Neural progenitor cell (in vitro differentiated cells): ENCODE measurements around the gene GPA33. TPM values are rescaled to one million over a fixed set of nuclear protein-coding genes. Genes with fewer than 3 reads are reported as not detected.

Source experiments
- DNase-seq: peaks from one replicate; pipeline ENCODE4 v3.0.0-alpha.2; 2016; ENCODE audit warnings: low spot score
- H2AFZ ChIP-seq: fragments of 200-600 bp; sonication (generic); replicated peaks from 2 replicates; pipeline ENCODE4 v1.6.1; 2016; ENCODE audit warnings: antibody characterized with exemption
- H3F3A ChIP-seq: fragments of 200-600 bp; sonication (generic); 2 replicates; pipeline ENCODE4 v1.6.1; 2016; ENCODE audit warnings: antibody characterized with exemption, low read depth
- H3K27ac ChIP-seq: fragments of 200-600 bp; sonication (generic); 2 replicates; pipeline ENCODE4 v1.5.1; 2016; ENCODE audit warnings: mild to moderate bottlenecking
- H3K27me3 ChIP-seq: fragments of 200-600 bp; sonication (generic); 2 replicates; pipeline ENCODE4 v1.6.1; 2016; ENCODE audit warnings: mild to moderate bottlenecking, moderate library complexity
- H3K36me3 ChIP-seq: fragments of 200-600 bp; sonication (generic); 2 replicates; pipeline ENCODE4 v1.5.1; 2016
- H3K4me1 ChIP-seq: fragments of 200-600 bp; sonication (generic); 2 replicates; pipeline ENCODE4 v1.6.1; 2016; ENCODE audit warnings: mixed run types
- H3K4me2 ChIP-seq: fragments of 200-600 bp; sonication (generic); 2 replicates; pipeline ENCODE4 v1.6.1; 2016
- H3K4me3 ChIP-seq: fragments of 200-600 bp; sonication (generic); 2 replicates; pipeline ENCODE4 v1.5.1; 2016
- H3K79me2 ChIP-seq: fragments of 200-600 bp; sonication (generic); 2 replicates; pipeline ENCODE4 v1.6.1; 2016; ENCODE audit warnings: low read depth
- H3K9ac ChIP-seq: fragments of 200-600 bp; sonication (generic); 2 replicates; pipeline ENCODE4 v1.6.1; 2016
- H3K9me3 ChIP-seq: fragments of 200-600 bp; sonication (generic); 2 replicates; pipeline ENCODE4 v1.5.1; 2016; ENCODE audit warnings: low read depth
- H4K20me1 ChIP-seq: fragments of 200-600 bp; sonication (generic); 2 replicates; pipeline ENCODE4 v1.6.1; 2016; ENCODE audit warnings: low read depth
- H3K27ac Mint-ChIP-seq: 3 replicates; pipeline ENCODE4 v1.8.0; 2021; ENCODE audit warnings: mixed read lengths
- H3K27me3 Mint-ChIP-seq: 2 replicates; pipeline ENCODE4 v1.8.0; 2022; ENCODE audit warnings: low read depth, mild to moderate bottlenecking, inconsistent platforms, moderate library complexity, mixed read lengths; ENCODE audit not compliant: insufficient read depth
- H3K36me3 Mint-ChIP-seq: 3 replicates; pipeline ENCODE4 v1.8.0; 2021; ENCODE audit warnings: mixed read lengths
- H3K4me1 Mint-ChIP-seq: 3 replicates; pipeline ENCODE4 v1.8.0; 2021; ENCODE audit warnings: mixed read lengths
- H3K4me3 Mint-ChIP-seq: 3 replicates; pipeline ENCODE4 v1.8.0; 2021; ENCODE audit warnings: mild to moderate bottlenecking, moderate library complexity, mixed read lengths
- H3K9me3 Mint-ChIP-seq: 3 replicates; pipeline ENCODE4 v1.8.0; 2020; ENCODE audit warnings: mixed read lengths
- CTCF ChIP-seq: fragments of 200-600 bp; sonication (generic); IDR thresholded peaks from 2 replicates; pipeline ENCODE4 v1.5.1; 2017; ENCODE audit warnings: antibody characterized with exemption, mild to moderate bottlenecking
- EZH2 ChIP-seq: fragments of 200-600 bp; sonication (generic); IDR thresholded peaks from 2 replicates; pipeline ENCODE4 v1.6.1; 2017; ENCODE audit warnings: antibody characterized with exemption, mild to moderate bottlenecking, moderate library complexity
- EZH2phosphoT487 ChIP-seq: fragments of 200-600 bp; sonication (generic); IDR thresholded peaks from 2 replicates; pipeline ENCODE4 v1.6.1; 2017; ENCODE audit warnings: antibody characterized with exemption
- total RNA-seq: library from RNA; depleted of rRNA; stranded (reverse); fragments of >200 nt; gene quantifications from 2 replicates; pipeline ENCODE4 v1.2.3, GENCODE V29; 2015; ENCODE audit warnings: low replicate concordance

The GPA33 gene
- total RNA-seq, 1 donor from 2014 or later, result 0.52 TPM

- Mint-ChIP-seq H3K4me3 (no peak overlapping the region), H3K9me3 (peaks cover 5% of the 10 kb centered on the region), H3K36me3 (peaks cover 4% of the 10 kb centered on the region), H3K4me1 (peaks cover 6% of the 10 kb centered on the region), H3K27me3 (peaks cover 2% of the 10 kb centered on the region), H3K27ac (no peak overlapping the region)
- Histone ChIP-seq H3K4me1 (peaks cover 15% of the 10 kb centered on the region), H3K27me3 (peaks cover 7% of the 10 kb centered on the region), H2AFZ (no peak overlapping the region), H3K9me3 (no peaks in the 10 kb centered on the region), H4K20me1 (no peaks in the 10 kb centered on the region), H3K9ac (no peak overlapping the region), H3K4me2 (no peak overlapping the region), H3K27ac (no peak overlapping the region), H3F3A (peaks cover 6% of the 10 kb centered on the region), H3K36me3 (no peaks in the 10 kb centered on the region), H3K79me2 (no peaks in the 10 kb centered on the region), H3K4me3 (no peak overlapping the region)
- TF ChIP-seq CTCF, result no peak
- no peak for TF ChIP-seq EZH2
- no peak for TF ChIP-seq EZH2phosphoT487
- DNase-seq, result no peak
Measured at GRCh38 chr1:167126811-167127210, 36.6 kb upstream of the GPA33 start.

- H3K27ac Mint-ChIP-seq, result no peak overlapping the region
- peaks cover 5% of the 10 kb centered on the region for H3K9me3 Mint-ChIP-seq
- no peak overlapping the region for H2AFZ ChIP-seq
- DNase-seq, result no peak
- H3K79me2 ChIP-seq, result no peaks in the 10 kb centered on the region
- H3F3A ChIP-seq, result peaks cover 11% of the 10 kb centered on the region
- H3K27me3 ChIP-seq, result peaks cover 12% of the 10 kb centered on the region
- no peak overlapping the region for H3K9ac ChIP-seq
- no peak overlapping the region for H3K4me3 ChIP-seq
- H3K36me3 Mint-ChIP-seq, result peaks cover 4% of the 10 kb centered on the region
- H3K27me3 Mint-ChIP-seq, result peaks cover 2% of the 10 kb centered on the region
- no peak overlapping the region for H3K27ac ChIP-seq
- no peaks in the 10 kb centered on the region for H3K36me3 ChIP-seq
- no peaks in the 10 kb centered on the region for H4K20me1 ChIP-seq
- peaks cover 18% of the 10 kb centered on the region for H3K4me1 ChIP-seq
- TF ChIP-seq EZH2phosphoT487 (no peak), CTCF (no peak), EZH2 (no peak)
- peaks cover 3% of the 10 kb centered on the region for H3K4me1 Mint-ChIP-seq
- H3K9me3 ChIP-seq, result no peaks in the 10 kb centered on the region
- no peak overlapping the region for H3K4me3 Mint-ChIP-seq
- H3K4me2 ChIP-seq, result no peak overlapping the region
Measured at GRCh38 chr1:167126317-167126716, 36.1 kb upstream of the GPA33 start.

GRCh38 chr1:167122568-167122967 is 32.4 kb upstream of the GPA33 start:
- Histone ChIP-seq H2AFZ (no peak overlapping the region), H4K20me1 (no peaks in the 10 kb centered on the region), H3K4me2 (no peak overlapping the region), H3K9ac (no peak overlapping the region), H3K27ac (no peak overlapping the region), H3K4me3 (no peak overlapping the region), H3K79me2 (no peaks in the 10 kb centered on the region), H3F3A (peaks cover 15% of the 10 kb centered on the region), H3K9me3 (no peaks in the 10 kb centered on the region), H3K4me1 (peaks cover 14% of the 10 kb centered on the region), H3K27me3 (peaks cover 25% of the 10 kb centered on the region), H3K36me3 (no peaks in the 10 kb centered on the region)
- no peak overlapping the region for H3K27ac Mint-ChIP-seq
- TF ChIP-seq EZH2 (no peak), CTCF (no peak), EZH2phosphoT487 (no peak)
- peaks cover 11% of the 10 kb centered on the region for H3K4me1 Mint-ChIP-seq
- no peak overlapping the region for H3K4me3 Mint-ChIP-seq
- DNase-seq, result no peak
- H3K27me3 Mint-ChIP-seq, result peaks cover 4% of the 10 kb centered on the region
- peaks cover 5% of the 10 kb centered on the region for H3K9me3 Mint-ChIP-seq
- peaks cover 4% of the 10 kb centered on the region for H3K36me3 Mint-ChIP-seq
